Neural cell (in vitro differentiated cells): ENCODE measurements around the gene LNPEP. TPM values are rescaled to one million over a fixed set of nuclear protein-coding genes. Genes with fewer than 3 reads are reported as not detected.

ENCODE experiments used
- H2AFZ ChIP-seq: fragments of 200-600, 300-800 bp; sonication (generic), shearing (Covaris generic); 2 replicates; pipeline ENCODE4 v1.6.0; 2014; ENCODE audit warnings: low read depth, mild to moderate bottlenecking, antibody characterized with exemption, low read length, moderate library complexity
- H3F3A ChIP-seq: fragments of 200-600 bp; shearing (Covaris generic); 2 replicates; pipeline ENCODE4 v1.6.1; 2016; ENCODE audit warnings: mild to moderate bottlenecking, moderate library complexity, mixed read lengths, antibody characterized with exemption, low read length; ENCODE audit not compliant: insufficient read depth, poor library complexity, severe bottlenecking
- H3K27ac ChIP-seq: fragments of 200-600, 300-800 bp; sonication (generic), shearing (Covaris generic); 2 replicates; pipeline ENCODE4 v1.5.1; 2014; ENCODE audit warnings: mild to moderate bottlenecking, low read length, moderate library complexity
- H3K27me3 ChIP-seq: fragments of 300-800, 200-600 bp; sonication (generic), shearing (Covaris generic); 2 replicates; pipeline ENCODE4 v1.6.0; 2014; ENCODE audit warnings: mild to moderate bottlenecking, low read depth, low read length, moderate library complexity; ENCODE audit not compliant: insufficient read depth
- H3K36me3 ChIP-seq: fragments of 300-800, 200-600 bp; sonication (generic), shearing (Covaris generic); 2 replicates; pipeline ENCODE4 v1.5.1; 2014; ENCODE audit warnings: mild to moderate bottlenecking, antibody characterized with exemption, low read length, moderate library complexity; ENCODE audit not compliant: insufficient read depth
- H3K4me2 ChIP-seq: fragments of 300-800, 200-600 bp; sonication (generic), shearing (Covaris generic); 2 replicates; pipeline ENCODE4 v1.6.0; 2014; ENCODE audit warnings: mild to moderate bottlenecking, low read length
- H3K4me3 ChIP-seq: fragments of 300-800, 200-600 bp; sonication (generic), shearing (Covaris generic); 2 replicates; pipeline ENCODE4 v1.5.1; 2014; ENCODE audit warnings: mild to moderate bottlenecking, low read length, moderate library complexity
- H3K79me2 ChIP-seq: fragments of 200-600 bp; shearing (Covaris generic); replicated peaks from 2 replicates; pipeline ENCODE4 v1.6.0; 2014; ENCODE audit warnings: mild to moderate bottlenecking, low read length, moderate library complexity; ENCODE audit not compliant: insufficient read depth
- H3K9ac ChIP-seq: fragments of 300-800, 200-600 bp; sonication (generic), shearing (Covaris generic); 2 replicates; pipeline ENCODE4 v1.6.1; 2016; ENCODE audit warnings: mild to moderate bottlenecking, low read length, mixed read lengths
- H3K9me2 ChIP-seq: fragments of 200-600 bp; shearing (Covaris generic); 2 replicates; pipeline ENCODE4 v1.6.1; 2016; ENCODE audit warnings: mild to moderate bottlenecking, low read length, mixed read lengths; ENCODE audit not compliant: insufficient read depth
- H3K9me3 ChIP-seq: fragments of 200-600, 300-800 bp; sonication (generic), shearing (Covaris generic); 2 replicates; pipeline ENCODE4 v1.6.1; 2016; ENCODE audit warnings: mild to moderate bottlenecking, mixed run types, low read length, moderate library complexity, mixed read lengths
- H4K20me1 ChIP-seq: fragments of 200-600 bp; shearing (Covaris generic); 2 replicates; pipeline ENCODE4 v1.6.1; 2016; ENCODE audit warnings: mild to moderate bottlenecking, mixed run types; ENCODE audit not compliant: insufficient read depth
- CTCF ChIP-seq: fragments of 450-650 bp; IDR thresholded peaks from 2 replicates; pipeline ENCODE4 v1.5.1; 2014; ENCODE audit warnings: antibody characterized with exemption, mild to moderate bottlenecking, moderate library complexity; ENCODE audit not compliant: poor library complexity, severe bottlenecking
- EP300 ChIP-seq: fragments of 450-650 bp; conservative IDR thresholded peaks from 2 replicates; pipeline ENCODE4 v1.6.1; 2014; ENCODE audit warnings: antibody characterized with exemption, mild to moderate bottlenecking, moderate library complexity; ENCODE audit not compliant: poor library complexity, severe bottlenecking
- EZH2 ChIP-seq: fragments of 200-600, 300-800 bp; shearing (Covaris generic), sonication (generic); IDR thresholded peaks from 2 replicates; pipeline ENCODE4 v1.6.1; 2014; ENCODE audit warnings: antibody characterized with exemption, low read length, borderline replicate concordance, mild to moderate bottlenecking; ENCODE audit not compliant: insufficient read depth, poor library complexity, severe bottlenecking
- POLR2AphosphoS5 ChIP-seq: IDR thresholded peaks from 2 replicates; pipeline ENCODE4 v1.6.1; 2012
- RAD21 ChIP-seq: fragments of 450-650 bp; conservative IDR thresholded peaks from 2 replicates; pipeline ENCODE4 v1.6.1; 2014; ENCODE audit warnings: antibody characterized with exemption, mild to moderate bottlenecking, moderate library complexity
- REST ChIP-seq: IDR thresholded peaks from 2 replicates; pipeline ENCODE4 v1.6.1; 2012; ENCODE audit warnings: borderline replicate concordance
- SMC3 ChIP-seq: fragments of 450-650 bp; conservative IDR thresholded peaks from 2 replicates; pipeline ENCODE4 v1.6.1; 2014; ENCODE audit warnings: antibody characterized with exemption, mild to moderate bottlenecking, moderate library complexity; ENCODE audit not compliant: poor library complexity
- TAF1 ChIP-seq: IDR thresholded peaks from 2 replicates; pipeline ENCODE4 v1.6.1; 2012; ENCODE audit warnings: low read depth
- polyA plus RNA-seq: library from polyadenylated mRNA; depleted of rRNA; stranded (reverse); fragments of >200 nt; gene quantifications from 2 replicates; pipeline ENCODE4 v1.2.3, GENCODE V29; 2014

LNPEP gene
- polyA plus RNA-seq, 1 donor from 2014 or later = 25.6 TPM

- Histone ChIP-seq H3K79me2 (peaks cover 11% of the 10 kb centered on the region), H3K9ac (no peak overlapping the region), H3K27me3 (no peaks in the 10 kb centered on the region), H3K36me3 (no peaks in the 10 kb centered on the region), H2AFZ (no peak overlapping the region), H3K9me3 (no peaks in the 10 kb centered on the region), H3K27ac (no peak overlapping the region), H3K4me2 (peak overlapping the region; percentile 17), H4K20me1 (no peaks in the 10 kb centered on the region), H3K4me3 (peak overlapping the region; percentile 92), H3K9me2 (no peaks in the 10 kb centered on the region), H3F3A (no peaks in the 10 kb centered on the region)
- TF ChIP-seq EZH2 (no peak), REST (no peak), EP300 (no peak), POLR2AphosphoS5 (no peak), TAF1 (no peak)
Observed at GRCh38 chr5:96931605-96932004, 4.3 kb upstream of the LNPEP start.

GRCh38 chr5:96932026-96932425, 3.9 kb upstream of the LNPEP start:
- no peaks in the 10 kb centered on the region for H3K9me2 ChIP-seq
- no peaks in the 10 kb centered on the region for H4K20me1 ChIP-seq
- peak overlapping the region; percentile 92 for H3K4me3 ChIP-seq
- H3K36me3 ChIP-seq = no peaks in the 10 kb centered on the region
- peak overlapping the region; percentile 17 for H3K4me2 ChIP-seq
- no peaks in the 10 kb centered on the region for H3K9me3 ChIP-seq
- TF ChIP-seq POLR2AphosphoS5 = no peak
- no peak for TF ChIP-seq CTCF
- TF ChIP-seq SMC3 = no peak
- no peak for TF ChIP-seq TAF1
- no peak for TF ChIP-seq EP300
- TF ChIP-seq REST = no peak
- TF ChIP-seq RAD21 = no peak
- H3K9ac ChIP-seq = no peak overlapping the region
- no peaks in the 10 kb centered on the region for H3K27me3 ChIP-seq
- H3K79me2 ChIP-seq = peaks cover 11% of the 10 kb centered on the region
- no peak overlapping the region for H2AFZ ChIP-seq
- no peaks in the 10 kb centered on the region for H3F3A ChIP-seq
- no peak overlapping the region for H3K27ac ChIP-seq
